Small intestine (tissue), 7 donors: ENCODE data around the gene PSMD9. TPM values are rescaled to one million over a fixed set of nuclear protein-coding genes. Genes with fewer than 3 reads are reported as not detected.
"Not testable (repeated sequence)": the region's sequence is repeated elsewhere in the genome, so short reads cannot be mapped to it uniquely, and the experiment has no call there.

Experiments
- DNase-seq, 2 donors: peaks; one replicate each; pipeline versions ENCODE4 v3.0.0 to v3.0.0-alpha.2; 2013
- FAIRE-seq: peaks from 2 replicates; lab custom pipeline; 2012; peaks lifted over from hg19 to GRCh38; lab: Jason Lieb, UNC
- H3K27ac ChIP-seq, 3 donors: one replicate each; pipeline ENCODE4 v1.5.1; 2013; ENCODE audit warnings: low read length in 2 of 3, mild to moderate bottlenecking in 2 of 3, control low read depth in 1 of 3, inconsistent platforms in 1 of 3, low read depth in 1 of 3, moderate library complexity in 1 of 3
- H3K27me3 ChIP-seq, 3 donors: one replicate each; pipeline ENCODE4 v1.6.1; 2013; ENCODE audit warnings: low read length in 3 of 3, inconsistent platforms in 1 of 3; ENCODE audit not compliant: control insufficient read depth in 3 of 3, insufficient read depth in 3 of 3
- H3K36me3 ChIP-seq, 3 donors: one replicate each; pipeline ENCODE4 v1.6.1; 2013; ENCODE audit warnings: low read length in 3 of 3, inconsistent platforms in 1 of 3, low read depth in 1 of 3, mild to moderate bottlenecking in 1 of 3, moderate library complexity in 1 of 3; ENCODE audit not compliant: control insufficient read depth in 3 of 3, insufficient read depth in 2 of 3
- H3K4me1 ChIP-seq, 3 donors: one replicate each; pipeline ENCODE4 v1.6.1; 2013; ENCODE audit warnings: low read length in 2 of 3, inconsistent platforms in 1 of 3, low read depth in 1 of 3, mild to moderate bottlenecking in 1 of 3, moderate library complexity in 1 of 3; ENCODE audit not compliant: control insufficient read depth in 3 of 3, insufficient read depth in 2 of 3
- H3K4me3 ChIP-seq, 3 donors: one replicate each; pipeline ENCODE4 v1.5.1; 2013; ENCODE audit warnings: low read length in 3 of 3, control low read depth in 1 of 3, inconsistent platforms in 1 of 3, low read depth in 1 of 3, mild to moderate bottlenecking in 1 of 3, moderate library complexity in 1 of 3
- H3K9me3 ChIP-seq, 2 donors: one replicate each; pipeline ENCODE4 v1.6.1; 2013; ENCODE audit warnings: low read depth in 1 of 2, low read length in 1 of 2; ENCODE audit not compliant: control insufficient read depth in 2 of 2, insufficient read depth in 1 of 2
- WGBS, 3 donors: extraction: QIAGEN DNeasy Blood & Tissue Kit; methylation state at CpG; one replicate each; pipeline ENCODE4 v1.1.7; 2013; 5-methylcytosine and 5-hydroxymethylcytosine counted together
- polyA plus RNA-seq, 4 donors: library from polyadenylated mRNA; stranded (reverse) in 3 of 4; unstranded in 1 of 4; fragments of 200-250 nt in 3 of 4; fragments of 120-200 nt in 1 of 4; gene quantifications; one replicate each; pipeline versions ENCODE4 v1.2.1 to v1.2.3, GENCODE V29; 2013
- donor health status: healthy with polysubstance abuse.
- donor health status: control.
- donor health status: control.
- donor health status: Bipolar disorder and iron deficiency.
- donor health status: healthy.

Gene PSMD9
- polyA plus RNA-seq, 4 donors = 54.9 to 123 (median 89.0) TPM

- H3K4me1 ChIP-seq, H3K27me3 ChIP-seq, H3K4me3 ChIP-seq, DNase-seq, FAIRE-seq, H3K36me3 ChIP-seq, H3K9me3 ChIP-seq, H3K27ac ChIP-seq: not testable (repeated sequence)
- 76 to 86% (median 78%) methylated on average over 11 of the region's 11 CpGs for WGBS, 3 donors
Observed at GRCh38 chr12:121885129-121885528, 3.5 kb upstream of the PSMD9 start.

GRCh38 chr12:121888083-121888477 is 510 bp upstream of the PSMD9 start:
- peak overlapping the region in 2 of 3 donors; percentile 41 to 62 for H3K4me3 ChIP-seq
- peaks cover 0 to 10% (median 0%) of the 10 kb centered on the region in 3 donors for H3K36me3 ChIP-seq
- peak overlapping the region; percentile 4 to 86 (median 80) for H3K27ac ChIP-seq
- no peak for DNase-seq
- H3K9me3 ChIP-seq = no peaks in the 10 kb centered on the region
- peaks cover 0 to 15% (median 2%) of the 10 kb centered on the region in 3 donors for H3K4me1 ChIP-seq
- no peaks in the 10 kb centered on the region for H3K27me3 ChIP-seq
- FAIRE-seq = no peak
- WGBS, 3 donors = 48 to 51% (median 49%) methylated on average over 6 of the region's 6 CpGs

GRCh38 chr12:121889274-121889624 is 659 bp downstream of the PSMD9 start:
- Histone ChIP-seq H3K4me3 (peak overlapping the region; percentile 62 to 94 (median 69)), H3K27ac (peak overlapping the region; percentile 86 to 98 (median 95)), H3K9me3 (no peaks in the 10 kb centered on the region), H3K36me3 (peaks cover 0 to 10% (median 0%) of the 10 kb centered on the region in 3 donors), H3K27me3 (no peaks in the 10 kb centered on the region), H3K4me1 (peaks cover 4 to 26% (median 7%) of the 10 kb centered on the region in 3 donors)
- DNase-seq (no peak), FAIRE-seq (no peak)
- WGBS, 3 donors = 0 to 3% (median 2%) methylated on average over 7 of the region's 7 CpGs

- WGBS, 3 donors = 46 to 51% (median 49%) methylated on average over 6 of the region's 6 CpGs
- H3K27me3 ChIP-seq, H3K9me3 ChIP-seq, FAIRE-seq, DNase-seq: not testable (repeated sequence)
- Histone ChIP-seq H3K4me3 (peak overlapping the region; percentile 62 to 94 (median 69)), H3K36me3 (peaks cover 0 to 12% (median 0%) of the 10 kb centered on the region in 3 donors), H3K4me1 (peaks cover 4 to 26% (median 9%) of the 10 kb centered on the region in 3 donors), H3K27ac (peak overlapping the region in 1 of 3 donors; percentile 86)
Observed at GRCh38 chr12:121889661-121890060, 1.1 kb downstream of the PSMD9 start.

GRCh38 chr12:121892673-121893561 is 4.3 kb downstream of the PSMD9 start:
- DNase-seq (peak in 1 of 2 donors; percentile 23), FAIRE-seq (no peak)
- Histone ChIP-seq H3K4me3 (no peak overlapping the region), H3K4me1 (peaks cover 4 to 26% (median 9%) of the 10 kb centered on the region in 3 donors), H3K27ac (no peak overlapping the region), H3K9me3 (no peaks in the 10 kb centered on the region), H3K36me3 (peaks cover 4 to 35% (median 7%) of the 10 kb centered on the region in 3 donors), H3K27me3 (no peaks in the 10 kb centered on the region)
- 84 to 85% (median 84%) methylated on average over 13 of the region's 13 CpGs for WGBS, 3 donors

GRCh38 chr12:121893961-121894460 is 5.4 kb downstream of the PSMD9 start:
- H3K27me3 ChIP-seq = no peaks in the 10 kb centered on the region
- WGBS, 3 donors = 0 to 22% (median 17%) methylated on average over 1 of the region's 1 CpG
- no peaks in the 10 kb centered on the region for H3K9me3 ChIP-seq
- peaks cover 4 to 23% (median 9%) of the 10 kb centered on the region in 3 donors for H3K4me1 ChIP-seq
- FAIRE-seq = no peak
- no peak overlapping the region for H3K4me3 ChIP-seq
- peak; percentile 52 to 60 for DNase-seq
- H3K36me3 ChIP-seq = peaks cover 4 to 43% (median 9%) of the 10 kb centered on the region in 3 donors
- peak overlapping the region in 1 of 3 donors; percentile 7 for H3K27ac ChIP-seq

- Histone ChIP-seq H3K4me3 (no peak overlapping the region), H3K36me3 (peaks cover 4 to 49% (median 9%) of the 10 kb centered on the region in 3 donors), H3K27me3 (no peaks in the 10 kb centered on the region), H3K4me1 (peaks cover 4 to 20% (median 9%) of the 10 kb centered on the region in 3 donors), H3K9me3 (no peaks in the 10 kb centered on the region), H3K27ac (no peak overlapping the region)
- WGBS, 3 donors = 42 to 61% (median 47%) methylated on average over 7 of the region's 7 CpGs
- no peak for FAIRE-seq
- DNase-seq = peak; percentile 18 to 43
Observed at GRCh38 chr12:121894633-121895032, 6.0 kb downstream of the PSMD9 start.

- H3K36me3 ChIP-seq = peaks cover 14 to 71% (median 18%) of the 10 kb centered on the region in 3 donors
- 73 to 91% (median 91%) methylated on average over 5 of the region's 5 CpGs for WGBS, 3 donors
- peaks cover 2 to 9% (median 9%) of the 10 kb centered on the region in 3 donors for H3K4me1 ChIP-seq
- no peak overlapping the region for H3K4me3 ChIP-seq
- DNase-seq = no peak
- H3K9me3 ChIP-seq = no peaks in the 10 kb centered on the region
- no peak overlapping the region for H3K27ac ChIP-seq
- H3K27me3 ChIP-seq = no peaks in the 10 kb centered on the region
- no peak for FAIRE-seq
Observed at GRCh38 chr12:121898287-121898686, 9.7 kb downstream of the PSMD9 start.
